Left lung (tissue), 10 donors: ENCODE measurements around the gene ALDH5A1. TPM values are rescaled to one million over a fixed set of nuclear protein-coding genes. Genes with fewer than 3 reads are reported as not detected.

Experiments used
- ATAC-seq: fragments of 200-7000 bp; cut with Tn5 transposase; one replicate; pipeline ENCODE4 v1.9.1; 2020; ENCODE audit warnings: moderate library complexity
- DNase-seq, 4 donors: peaks; one replicate each; pipeline ENCODE4 v3.0.0-alpha.2; 2013 to 2020
- H3K27ac ChIP-seq, 2 donors: fragments of 200-600 bp; sonication (generic) in 1 of 2; one replicate each; pipeline versions ENCODE4 v1.5.0 to v1.8.0; 2020 to 2021
- H3K27me3 ChIP-seq, 2 donors: fragments of 200-600 bp; sonication (generic) in 1 of 2; one replicate each; pipeline versions ENCODE4 v1.5.0 to v1.8.0; 2020 to 2021
- H3K36me3 ChIP-seq, 2 donors: fragments of 200-600 bp; sonication (generic) in 1 of 2; one replicate each; pipeline versions ENCODE4 v1.5.0 to v1.8.0; 2020 to 2021
- H3K4me1 ChIP-seq, 2 donors: fragments of 200-600 bp; one replicate each; pipeline ENCODE4 v1.8.0; 2021
- H3K4me3 ChIP-seq, 2 donors: fragments of 200-600 bp; sonication (generic) in 1 of 2; one replicate each; pipeline versions ENCODE4 v1.5.0 to v1.8.0; 2020 to 2021; ENCODE audit warnings: mild to moderate bottlenecking in 1 of 2
- H3K9me3 ChIP-seq, 2 donors: fragments of 200-600 bp; sonication (generic) in 1 of 2; one replicate each; pipeline versions ENCODE4 v1.5.0 to v1.8.0; 2020 to 2021
- CTCF ChIP-seq, 2 donors: fragments of 200-600 bp; sonication (generic) in 1 of 2; IDR thresholded peaks; one replicate each; pipeline versions ENCODE4 v1.5.0 to v1.8.0; 2021; ENCODE audit warnings: antibody characterized with exemption in 2 of 2
- intact Hi-C, 2 donors: fragments of 100-400 bp; cut with DNase I; formaldehyde crosslinking; loops; one replicate each; pipeline versions ENCODE4 v1.11.2 to v1.14.2; 2022
- polyA plus RNA-seq, 6 donors: library from polyadenylated mRNA; unstranded; fragments of 120-200 nt; gene quantifications; one replicate each; pipeline ENCODE4 v1.2.1, GENCODE V29; 2013; ENCODE audit not compliant: insufficient read length in 6 of 6
- total RNA-seq, 2 donors: library from RNA; stranded (reverse); fragmentation: NEBNext Ultra II Directional; extraction: Animal tissue kit (Norgen Biotek cat#: 25700); gene quantifications; one replicate each; pipeline ENCODE4 v1.2.1, GENCODE V29; 2021
- donor health status: DM: no; HTN: yes; CAD: no.
- donor health status: DM: no; HTN: no; CAD: no.

Gene ALDH5A1
- total and polyA plus RNA-seq, 8 donors, result 9.7 to 21.8 (median 12.4) TPM

GRCh38 chr6:24536466-24536865 is 41.7 kb downstream of the ALDH5A1 start:
- Histone ChIP-seq H3K4me1 (no peaks in the 10 kb centered on the region), H3K9me3 (no peaks in the 10 kb centered on the region), H3K27ac (no peak overlapping the region), H3K4me3 (no peak overlapping the region), H3K27me3 (no peaks in the 10 kb centered on the region), H3K36me3 (peaks cover 0 to 23% of the 10 kb centered on the region in 2 donors)
- no peak for ATAC-seq
- intact Hi-C loops, result no loop called here
- DNase-seq, result no peak
- no peak for TF ChIP-seq CTCF (IDR thresholded peaks at IDR 0.05)

- Histone ChIP-seq H3K36me3 (peaks cover 0 to 23% of the 10 kb centered on the region in 2 donors), H3K27me3 (no peaks in the 10 kb centered on the region), H3K9me3 (no peaks in the 10 kb centered on the region), H3K4me3 (no peak overlapping the region), H3K4me1 (no peaks in the 10 kb centered on the region), H3K27ac (no peak overlapping the region)
- ATAC-seq, result no peak
- no peak for DNase-seq
- intact Hi-C loops, result no loop called here
- no peak for TF ChIP-seq CTCF (IDR thresholded peaks at IDR 0.05)
Observed at GRCh38 chr6:24537082-24537699, 42.4 kb downstream of the ALDH5A1 start.

- TF ChIP-seq CTCF (IDR thresholded peaks at IDR 0.05), result no peak
- no peak overlapping the region for H3K27ac ChIP-seq
- no peaks in the 10 kb centered on the region for H3K9me3 ChIP-seq
- intact Hi-C loops, result no loop called here
- ATAC-seq (peak; percentile 68), DNase-seq (no peak)
- no peak overlapping the region for H3K4me3 ChIP-seq
- peaks cover 0 to 23% of the 10 kb centered on the region in 2 donors for H3K36me3 ChIP-seq
- H3K27me3 ChIP-seq, result no peaks in the 10 kb centered on the region
- H3K4me1 ChIP-seq, result no peaks in the 10 kb centered on the region
Observed at GRCh38 chr6:24537771-24538385, 43.1 kb downstream of the ALDH5A1 start.

- Histone ChIP-seq H3K27me3 (no peaks in the 10 kb centered on the region), H3K9me3 (no peaks in the 10 kb centered on the region), H3K27ac (no peak overlapping the region), H3K4me1 (no peaks in the 10 kb centered on the region), H3K36me3 (peaks cover 0 to 11% of the 10 kb centered on the region in 2 donors), H3K4me3 (no peak overlapping the region)
- no peak for DNase-seq
- no peak for ATAC-seq
- no peak for TF ChIP-seq CTCF (IDR thresholded peaks at IDR 0.05)
- intact Hi-C loops, result no loop called here
Observed at GRCh38 chr6:24539416-24539815, 44.6 kb downstream of the ALDH5A1 start.

- no peaks in the 10 kb centered on the region for H3K27me3 ChIP-seq
- intact Hi-C loops, result no loop called here
- H3K4me1 ChIP-seq, result no peaks in the 10 kb centered on the region
- ATAC-seq, result no peak
- no peak overlapping the region for H3K27ac ChIP-seq
- no peak for DNase-seq
- H3K9me3 ChIP-seq, result no peaks in the 10 kb centered on the region
- no peak for TF ChIP-seq CTCF (IDR thresholded peaks at IDR 0.05)
- no peak overlapping the region for H3K4me3 ChIP-seq
- H3K36me3 ChIP-seq, result peaks cover 0 to 5% of the 10 kb centered on the region in 2 donors
Observed at GRCh38 chr6:24540197-24540596, 45.4 kb downstream of the ALDH5A1 start.
